Keratinocyte (primary cell): ENCODE measurements around the gene SUN5.

Experiments
- CTCF ChIP-seq, 3 experiments: IDR thresholded peaks in 1 of 3; conservative IDR thresholded peaks in 1 of 3; optimal IDR thresholded peaks in 1 of 3; 2 replicates in 2 of 3; 3 replicates in 1 of 3; pipeline versions ENCODE3 to v1.5.1; 2011; ENCODE audit warnings: low read length in 3 of 3, mild to moderate bottlenecking in 3 of 3, moderate library complexity in 2 of 3, control low read depth in 1 of 3, inconsistent platforms in 1 of 3; ENCODE audit not compliant: insufficient read depth in 2 of 3; ENCODE audit errors: extremely low read depth in 1 of 3
- EZH2 ChIP-seq: IDR thresholded peaks from one replicate; pipeline ENCODE4 v1.6.1; 2012; ENCODE audit warnings: inconsistent platforms, mild to moderate bottlenecking, low read length, moderate library complexity

- TF ChIP-seq CTCF (optimal IDR thresholded peaks at IDR 0.05 in 1 of 3, IDR thresholded peaks at IDR 0.05 in 1 of 3, conservative IDR thresholded peaks at IDR 0.05 in 1 of 3; ENCODE audit: extremely low read depth in 1 of 3, insufficient read depth in 2 of 3, low read length in 3 of 3) (no peak), EZH2 (no peak)
These were observed 13.8 kb downstream of the SUN5 start for GRCh38 chr20:32990426-32990825.
